ENCODE measurements around the gene PARD6G. TPM values are rescaled to one million over a fixed set of nuclear protein-coding genes. Genes with fewer than 3 reads are reported as not detected.

The PARD6G gene
- total and polyA plus RNA-seq, 10 of the 15 experiments (the other 5 are each of a cell fraction or from before 2014, with no cell fraction given), result 0.20 to 2.0 (median 0.60) TPM

GRCh38 chr18:80180778-80181564, 66.3 kb downstream of the PARD6G start (continued):
- TF ChIP-seq RAD21 (IDR thresholded peaks at IDR 0.05; ENCODE audit: insufficient read depth, low read depth, low read length), result no peak
- TF ChIP-seq NRF1 (conservative IDR thresholded peaks at IDR 0.05; ENCODE audit: low read depth, low read length), result no peak
- no peak for TF ChIP-seq SP1 (IDR thresholded peaks at IDR 0.05; ENCODE audit: low read depth, low read length)
- no peak for TF ChIP-seq TAF1 (IDR thresholded peaks at IDR 0.05; ENCODE audit: borderline replicate concordance, low read depth, low read length)
- TF ChIP-seq ATF2 (IDR thresholded peaks at IDR 0.05; ENCODE audit: low read length), result no peak
- TF ChIP-seq SREBF1 (IDR thresholded peaks at IDR 0.05; ENCODE audit: low read length), result no peak
- no peak for TF ChIP-seq YY1 (IDR thresholded peaks at IDR 0.05; ENCODE audit: low read depth, low read length)
- TF ChIP-seq USF2 (IDR thresholded peaks at IDR 0.05; ENCODE audit: borderline replicate concordance, low read depth, low read length), result no peak

All from GM12878 (cell line).